Panc1 (cell line): ENCODE results near the gene ADPRHL1. TPM values are rescaled to one million over a fixed set of nuclear protein-coding genes. Genes with fewer than 3 reads are reported as not detected.

Experiments used
- ATAC-seq: fragments of 200-7000 bp; cut with Tn5 transposase; 2 replicates; pipeline ENCODE4 v1.9.1; 2020; ENCODE audit warnings: mild to moderate bottlenecking, moderate library complexity
- BruUV-seq: library from RNA; stranded (reverse); fragments of 400-500 nt; replicated peaks from 2 replicates; lab custom pipeline; 2021; lab: Mats Ljungman, UMichigan
- CTCF ChIA-PET: fragments of 300-600 bp; sonication (Branson Sonifier 250); formaldehyde crosslinking; loops from one replicate; lab custom pipeline; 2022; ENCODE audit warnings: antibody characterized with exemption; lab: Charles Lee
- POLR2A ChIA-PET: fragments of 300-600 bp; sonication (Branson Sonifier 250); formaldehyde crosslinking; loops from one replicate; lab custom pipeline; 2022; ENCODE audit warnings: antibody characterized with exemption; lab: Charles Lee
- DNase-seq: peaks from one replicate; pipeline ENCODE4 v3.0.0-alpha.2; 2010; ENCODE audit warnings: low read depth, low spot score
- H3K27ac ChIP-seq: 2 replicates; pipeline ENCODE4 v1.5.1; 2011; ENCODE audit warnings: mild to moderate bottlenecking, low read length, inconsistent platforms
- H3K27me3 ChIP-seq: fragments of 200-500 bp; sonication (Bioruptor generic); 2 replicates; pipeline ENCODE4 v1.6.0; 2014; ENCODE audit warnings: low read length, inconsistent platforms; ENCODE audit not compliant: control insufficient read depth, insufficient read depth
- H3K36me3 ChIP-seq: fragments of 200-500 bp; sonication (Bioruptor generic); 2 replicates; pipeline ENCODE4 v1.5.1; 2014; ENCODE audit warnings: inconsistent platforms, mild to moderate bottlenecking, low read length, moderate library complexity; ENCODE audit not compliant: control insufficient read depth, insufficient read depth
- H3K4me1 ChIP-seq: 2 replicates; pipeline ENCODE4 v1.5.1; 2011; ENCODE audit warnings: inconsistent platforms, mild to moderate bottlenecking, low read length, moderate library complexity; ENCODE audit not compliant: control insufficient read depth, insufficient read depth
- H3K4me3 ChIP-seq, 2 experiments: 2 replicates each; pipeline ENCODE4 v1.5.1; 2011 to 2012; ENCODE audit warnings: low read depth in 2 of 2, low read length in 2 of 2, mild to moderate bottlenecking in 2 of 2, inconsistent platforms in 1 of 2, moderate library complexity in 1 of 2
- H3K9me3 ChIP-seq: fragments of 200-500 bp; sonication (Bioruptor generic); 2 replicates; pipeline ENCODE4 v1.5.1; 2014; ENCODE audit warnings: low read depth, mild to moderate bottlenecking, inconsistent platforms, low read length, moderate library complexity; ENCODE audit not compliant: control insufficient read depth, insufficient read depth
- CTCF ChIP-seq: fragments of 450-650 bp; IDR thresholded peaks from 2 replicates; pipeline ENCODE4 v1.5.1; 2017; ENCODE audit warnings: mild to moderate bottlenecking
- POLR2AphosphoS5 ChIP-seq: IDR thresholded peaks from 2 replicates; pipeline ENCODE4 v1.6.1; 2012; ENCODE audit warnings: mild to moderate bottlenecking, low read depth, low read length, moderate library complexity
- REST ChIP-seq, 2 experiments: IDR thresholded peaks; 2 replicates each; pipeline ENCODE4 v1.6.1; 2011 to 2012; ENCODE audit warnings: low read depth in 2 of 2, control low read depth in 1 of 2, low read length in 1 of 2, mild to moderate bottlenecking in 1 of 2, moderate library complexity in 1 of 2; ENCODE audit not compliant: insufficient read depth in 1 of 2
- SIN3A ChIP-seq: IDR thresholded peaks from 2 replicates; pipeline ENCODE4 v1.6.1; 2012; ENCODE audit warnings: low read depth, mild to moderate bottlenecking, low read length, moderate library complexity, borderline replicate concordance; ENCODE audit not compliant: insufficient read depth
- TCF7L2 ChIP-seq: IDR thresholded peaks from 2 replicates; pipeline ENCODE4 v1.6.1; 2011; ENCODE audit warnings: mild to moderate bottlenecking, low read depth, low read length, inconsistent platforms
- in situ Hi-C: cut with HindIII; loops from 2 replicates; pipeline ENCODE4 v1.10.0; 2016; ENCODE audit warnings: low sequenced_read_pairs, low pct_unique_long_range_greater_than_20kb
- intact Hi-C: fragments of 100-400 bp; cut with micrococcal nuclease; formaldehyde crosslinking; loops from one replicate; pipeline ENCODE4 v1.10.0; 2022; ENCODE audit not compliant: unreplicated experiment
- total RNA-seq: library from RNA; stranded (reverse); gene quantifications from one replicate; pipeline ENCODE4 v1.2.1, GENCODE V29; 2021; ENCODE audit not compliant: unreplicated experiment

ADPRHL1 gene
- total RNA-seq, 1 experiment from 2014 or later = 4.8 TPM

GRCh38 chr13:113419531-113420193, 33.6 kb downstream of the ADPRHL1 start:
- Histone ChIP-seq H3K4me3 (no peak overlapping the region), H3K27me3 (no peaks in the 10 kb centered on the region), H3K27ac (no peak overlapping the region), H3K9me3 (no peaks in the 10 kb centered on the region), H3K36me3 (no peaks in the 10 kb centered on the region), H3K4me1 (no peaks in the 10 kb centered on the region)
- no peak for ATAC-seq
- in situ Hi-C loops = no loop called here
- CTCF ChIA-PET = no interaction called here
- no TSS peak for BruUV-seq
- POLR2A ChIA-PET = interaction anchor here (0.6 kb wide), 1 partner anchor 31 kb away, joined by 3 read pairs; no protein-coding TSS in a partner anchor
- no peak for TF ChIP-seq TCF7L2
- no peak for DNase-seq
- intact Hi-C loops = no loop called here

- H3K4me3 ChIP-seq = no peak overlapping the region
- no peaks in the 10 kb centered on the region for H3K27me3 ChIP-seq
- POLR2A ChIA-PET = no interaction called here
- intact Hi-C loops (no loop called here), in situ Hi-C loops (no loop called here)
- DNase-seq (no peak), ATAC-seq (no peak)
- no peaks in the 10 kb centered on the region for H3K9me3 ChIP-seq
- no peaks in the 10 kb centered on the region for H3K36me3 ChIP-seq
- TF ChIP-seq REST (IDR thresholded peaks at IDR 0.05; ENCODE audit: insufficient read depth in 1 of 2, low read depth in 2 of 2, low read length in 1 of 2) (no peak), SIN3A (no peak), POLR2AphosphoS5 (no peak), CTCF (no peak), TCF7L2 (no peak)
- no peak overlapping the region for H3K27ac ChIP-seq
- CTCF ChIA-PET = no interaction called here
- H3K4me1 ChIP-seq = no peaks in the 10 kb centered on the region
- no TSS peak for BruUV-seq
Observed at GRCh38 chr13:113418722-113419049, 34.6 kb downstream of the ADPRHL1 start.

DNA sequence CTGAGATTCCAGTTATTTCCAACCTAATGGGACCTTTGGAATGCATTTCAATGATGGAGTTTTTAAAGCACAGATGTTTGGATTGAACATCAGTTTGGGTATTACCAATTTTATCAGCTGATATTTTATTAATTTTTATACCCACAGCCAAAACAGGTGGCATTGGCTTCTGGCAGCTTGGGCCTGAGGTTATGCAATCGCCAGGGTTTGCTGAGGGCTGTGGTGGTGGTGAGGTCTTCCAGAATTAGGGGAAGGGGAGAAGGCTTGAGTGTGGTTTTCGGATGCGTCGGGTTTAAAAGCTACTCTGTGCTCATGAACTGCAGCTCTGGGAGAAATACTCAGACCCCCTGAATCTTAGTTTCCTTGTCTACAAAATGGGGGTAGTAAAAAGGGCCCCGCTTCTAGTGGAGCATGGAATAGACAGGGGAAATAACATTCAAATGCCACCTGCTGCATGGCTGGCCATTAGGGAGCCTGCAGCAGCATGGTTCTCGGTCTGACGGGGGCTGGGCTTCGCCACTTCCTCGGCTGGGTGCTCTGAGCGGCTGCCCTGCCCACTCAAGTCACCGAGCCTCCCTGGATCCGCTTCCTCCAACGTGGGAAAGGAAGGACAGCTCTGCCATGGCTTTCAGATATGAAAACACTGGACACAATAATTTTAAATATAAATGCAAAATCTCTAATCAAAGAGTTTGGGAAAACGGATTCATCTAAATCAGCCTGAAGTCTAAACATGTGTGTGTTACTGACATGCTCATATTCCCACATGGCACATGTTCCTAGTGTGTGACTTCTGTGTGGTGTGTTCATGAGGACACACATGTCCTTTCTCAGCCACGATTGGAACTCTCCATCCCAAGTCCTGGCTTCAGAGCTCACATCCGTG, 35.2 kb downstream of the ADPRHL1 start:
- Histone ChIP-seq H3K27ac (no peak overlapping the region), H3K27me3 (no peaks in the 10 kb centered on the region), H3K9me3 (no peaks in the 10 kb centered on the region), H3K4me1 (no peaks in the 10 kb centered on the region), H3K4me3 (no peak overlapping the region), H3K36me3 (no peaks in the 10 kb centered on the region)
- no peak for ATAC-seq
- in situ Hi-C loops = no loop called here
- intact Hi-C loops = no loop called here
- ChIA-PET CTCF (no interaction called here), POLR2A (no interaction called here)
- DNase-seq = no peak
- BruUV-seq = no TSS peak
- no peak for TF ChIP-seq REST (IDR thresholded peaks at IDR 0.05; ENCODE audit: insufficient read depth in 1 of 2, low read depth in 2 of 2, low read length in 1 of 2)
- TF ChIP-seq CTCF = no peak
- TF ChIP-seq TCF7L2 = no peak
- TF ChIP-seq POLR2AphosphoS5 = no peak
- TF ChIP-seq SIN3A = no peak
